Measurements from ENCODE around the gene FBXW2. TPM values are rescaled to one million over a fixed set of nuclear protein-coding genes. Genes with fewer than 3 reads are reported as not detected.

Gene FBXW2
- total and polyA plus RNA-seq, 5 donors from 2014 or later, result 34.0 to 87.8 (median 41.4) TPM

DNA sequence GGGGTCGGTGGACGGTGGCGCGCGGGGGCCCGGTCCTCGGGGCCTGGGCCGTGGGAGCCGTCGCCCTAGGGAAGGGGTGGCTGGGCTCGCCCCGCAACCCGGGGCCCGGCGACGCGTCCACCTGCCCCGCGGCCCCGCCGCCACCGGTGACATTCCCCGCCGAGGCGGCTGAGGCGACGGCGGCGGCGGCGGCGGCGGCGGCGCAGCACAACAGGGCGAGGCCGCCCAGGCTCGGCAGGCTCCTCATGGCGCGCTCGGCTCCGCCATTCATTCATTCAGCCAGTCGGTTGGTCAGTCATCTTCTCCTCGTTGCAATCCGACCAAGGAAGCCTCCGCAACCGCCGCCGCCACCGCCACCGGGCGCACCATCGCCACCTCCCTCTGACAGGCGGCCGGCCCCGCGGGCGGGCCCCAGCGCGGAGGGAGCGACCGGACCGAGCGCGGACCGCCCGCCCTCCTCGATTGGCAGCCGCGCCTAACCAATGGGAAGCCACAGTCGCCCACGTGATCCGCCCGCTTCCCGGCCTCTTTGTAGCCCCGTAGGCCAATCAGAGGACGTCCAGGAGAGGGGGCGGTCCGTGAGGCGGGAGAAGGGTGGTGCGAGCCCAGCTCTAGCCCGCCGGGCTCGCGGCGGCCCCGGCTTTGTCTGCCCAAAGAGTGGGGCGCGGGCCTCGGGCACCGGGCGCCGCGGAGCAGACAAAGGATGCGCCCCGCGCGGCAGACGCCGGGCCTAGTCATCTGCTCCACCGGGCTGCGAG, 78.9 kb downstream of the FBXW2 start, which contains the start of gene MEGF9:
Gene MEGF9, minus strand, starts transcription at position 383 of the 758 bp plus-strand sequence. Its CDS starts 112 bp downstream, at position 271.
- Mint-ChIP-seq H3K4me1 (peaks cover 14 to 36% (median 31%) of the 10 kb centered on the region in 4 donors), H3K9me3 (no peaks in the 10 kb centered on the region), H3K27me3 (no peaks in the 10 kb centered on the region), H3K36me3 (no peaks in the 10 kb centered on the region), H3K4me3 (peak within 1 kb of the TSS; percentile 87 to 96 (median 90)), H3K27ac (peak within 1 kb of the TSS; percentile 79 to 94 (median 87))
- peak within 1 kb of the TSS; percentile 89 for H3K4me3 ChIP-seq (ENCODE audit: low read depth, low read length)
- DNase-seq (peak; percentile 95 to 97 (median 96)), ATAC-seq (ENCODE audit: low read depth in 2 of 2) (peak; percentile 96 to 97)
- no peaks in the 10 kb centered on the region for H3K27me3 ChIP-seq (ENCODE audit: control insufficient read depth, insufficient read depth, low read length)
- H3K9me3 ChIP-seq (ENCODE audit: control insufficient read depth in 2 of 2, low read length in 2 of 2), result no peaks in the 10 kb centered on the region
- H3K36me3 ChIP-seq (ENCODE audit: control insufficient read depth, insufficient read depth, low read length), result no peaks in the 10 kb centered on the region
- H3K4me1 ChIP-seq (ENCODE audit: control insufficient read depth, insufficient read depth, low read length, poor library complexity, severe bottlenecking), result peaks cover 44% of the 10 kb centered on the region
- peak within 1 kb of the TSS; percentile 65 for H3K27ac ChIP-seq (ENCODE audit: insufficient read depth, low read length, poor library complexity, severe bottlenecking)

GRCh38 chr9:120713257-120714087, 79.7 kb downstream of the FBXW2 start:
- Mint-ChIP-seq H3K9me3 (no peaks in the 10 kb centered on the region), H3K4me3 (peak overlapping the region; percentile 87 to 96 (median 90)), H3K27me3 (no peaks in the 10 kb centered on the region), H3K36me3 (no peaks in the 10 kb centered on the region), H3K4me1 (peaks cover 14 to 38% (median 31%) of the 10 kb centered on the region in 4 donors), H3K27ac (peak overlapping the region; percentile 79 to 94 (median 87))
- H3K4me1 ChIP-seq (ENCODE audit: control insufficient read depth, insufficient read depth, low read length, poor library complexity, severe bottlenecking), result peaks cover 44% of the 10 kb centered on the region
- peak overlapping the region; percentile 89 for H3K4me3 ChIP-seq (ENCODE audit: low read depth, low read length)
- ATAC-seq (ENCODE audit: low read depth in 2 of 2) (no peak), DNase-seq (peak; percentile 6 to 14 (median 13))
- no peaks in the 10 kb centered on the region for H3K36me3 ChIP-seq (ENCODE audit: control insufficient read depth, insufficient read depth, low read length)
- no peaks in the 10 kb centered on the region for H3K27me3 ChIP-seq (ENCODE audit: control insufficient read depth, insufficient read depth, low read length)
- H3K9me3 ChIP-seq (ENCODE audit: control insufficient read depth in 2 of 2, low read length in 2 of 2), result no peaks in the 10 kb centered on the region
- H3K27ac ChIP-seq (ENCODE audit: insufficient read depth, low read length, poor library complexity, severe bottlenecking), result peak overlapping the region; percentile 64

GRCh38 chr9:120712539-120713031, 80.6 kb downstream of the FBXW2 start:
- Histone ChIP-seq H3K36me3 (ENCODE audit: control insufficient read depth, insufficient read depth, low read length) (no peaks in the 10 kb centered on the region), H3K9me3 (ENCODE audit: control insufficient read depth in 2 of 2, low read length in 2 of 2) (no peaks in the 10 kb centered on the region), H3K27me3 (ENCODE audit: control insufficient read depth, insufficient read depth, low read length) (no peaks in the 10 kb centered on the region), H3K4me3 (ENCODE audit: low read depth, low read length) (peak overlapping the region; percentile 89), H3K27ac (ENCODE audit: insufficient read depth, low read length, poor library complexity, severe bottlenecking) (peak overlapping the region; percentile 64), H3K4me1 (ENCODE audit: control insufficient read depth, insufficient read depth, low read length, poor library complexity, severe bottlenecking) (peaks cover 44% of the 10 kb centered on the region)
- H3K4me3 Mint-ChIP-seq, result peak overlapping the region; percentile 87 to 96 (median 90)
- H3K27ac Mint-ChIP-seq, result peak overlapping the region; percentile 79 to 94 (median 87)
- ATAC-seq (ENCODE audit: low read depth in 2 of 2) (no peak), DNase-seq (peak in 1 of 3 donors; percentile 10)
- H3K36me3 Mint-ChIP-seq, result no peaks in the 10 kb centered on the region
- H3K4me1 Mint-ChIP-seq, result peaks cover 14 to 41% (median 32%) of the 10 kb centered on the region in 4 donors
- no peaks in the 10 kb centered on the region for H3K27me3 Mint-ChIP-seq
- H3K9me3 Mint-ChIP-seq, result no peaks in the 10 kb centered on the region

GRCh38 chr9:120711841-120712538, 81.2 kb downstream of the FBXW2 start:
- no peak for ATAC-seq (ENCODE audit: low read depth in 2 of 2)
- peaks cover 14 to 44% (median 35%) of the 10 kb centered on the region in 4 donors for H3K4me1 Mint-ChIP-seq
- DNase-seq, result peak in 1 of 3 donors; percentile 42

GRCh38 chr9:120711354-120711753, 81.9 kb downstream of the FBXW2 start:
- Histone ChIP-seq H3K27ac (ENCODE audit: insufficient read depth, low read length, poor library complexity, severe bottlenecking) (peak overlapping the region; percentile 64), H3K4me1 (ENCODE audit: control insufficient read depth, insufficient read depth, low read length, poor library complexity, severe bottlenecking) (peaks cover 44% of the 10 kb centered on the region), H3K27me3 (ENCODE audit: control insufficient read depth, insufficient read depth, low read length) (no peaks in the 10 kb centered on the region), H3K4me3 (ENCODE audit: low read depth, low read length) (peak overlapping the region; percentile 89), H3K36me3 (ENCODE audit: control insufficient read depth, insufficient read depth, low read length) (no peaks in the 10 kb centered on the region), H3K9me3 (ENCODE audit: control insufficient read depth in 2 of 2, low read length in 2 of 2) (no peaks in the 10 kb centered on the region)
- Mint-ChIP-seq H3K27me3 (no peaks in the 10 kb centered on the region), H3K4me3 (peak overlapping the region in 3 of 4 donors; percentile 87 to 96 (median 90)), H3K4me1 (peaks cover 14 to 44% (median 35%) of the 10 kb centered on the region in 4 donors), H3K36me3 (no peaks in the 10 kb centered on the region), H3K9me3 (no peaks in the 10 kb centered on the region), H3K27ac (peak overlapping the region in 2 of 3 donors; percentile 79 to 84)
- ATAC-seq (ENCODE audit: low read depth in 2 of 2), result no peak
- DNase-seq, result no peak

More at GRCh38 chr9:120711841-120712538, 81.2 kb downstream of the FBXW2 start:
- Histone ChIP-seq H3K4me3 (ENCODE audit: low read depth, low read length) (peak overlapping the region; percentile 89), H3K27me3 (ENCODE audit: control insufficient read depth, insufficient read depth, low read length) (no peaks in the 10 kb centered on the region), H3K4me1 (ENCODE audit: control insufficient read depth, insufficient read depth, low read length, poor library complexity, severe bottlenecking) (peaks cover 44% of the 10 kb centered on the region), H3K27ac (ENCODE audit: insufficient read depth, low read length, poor library complexity, severe bottlenecking) (peak overlapping the region; percentile 64), H3K36me3 (ENCODE audit: control insufficient read depth, insufficient read depth, low read length) (no peaks in the 10 kb centered on the region), H3K9me3 (ENCODE audit: control insufficient read depth in 2 of 2, low read length in 2 of 2) (no peaks in the 10 kb centered on the region)
- peak overlapping the region; percentile 56 to 94 (median 79) for H3K27ac Mint-ChIP-seq
- H3K4me3 Mint-ChIP-seq, result peak overlapping the region; percentile 87 to 96 (median 90)
- H3K27me3 Mint-ChIP-seq, result no peaks in the 10 kb centered on the region
- no peaks in the 10 kb centered on the region for H3K9me3 Mint-ChIP-seq
- H3K36me3 Mint-ChIP-seq, result no peaks in the 10 kb centered on the region

DNA sequence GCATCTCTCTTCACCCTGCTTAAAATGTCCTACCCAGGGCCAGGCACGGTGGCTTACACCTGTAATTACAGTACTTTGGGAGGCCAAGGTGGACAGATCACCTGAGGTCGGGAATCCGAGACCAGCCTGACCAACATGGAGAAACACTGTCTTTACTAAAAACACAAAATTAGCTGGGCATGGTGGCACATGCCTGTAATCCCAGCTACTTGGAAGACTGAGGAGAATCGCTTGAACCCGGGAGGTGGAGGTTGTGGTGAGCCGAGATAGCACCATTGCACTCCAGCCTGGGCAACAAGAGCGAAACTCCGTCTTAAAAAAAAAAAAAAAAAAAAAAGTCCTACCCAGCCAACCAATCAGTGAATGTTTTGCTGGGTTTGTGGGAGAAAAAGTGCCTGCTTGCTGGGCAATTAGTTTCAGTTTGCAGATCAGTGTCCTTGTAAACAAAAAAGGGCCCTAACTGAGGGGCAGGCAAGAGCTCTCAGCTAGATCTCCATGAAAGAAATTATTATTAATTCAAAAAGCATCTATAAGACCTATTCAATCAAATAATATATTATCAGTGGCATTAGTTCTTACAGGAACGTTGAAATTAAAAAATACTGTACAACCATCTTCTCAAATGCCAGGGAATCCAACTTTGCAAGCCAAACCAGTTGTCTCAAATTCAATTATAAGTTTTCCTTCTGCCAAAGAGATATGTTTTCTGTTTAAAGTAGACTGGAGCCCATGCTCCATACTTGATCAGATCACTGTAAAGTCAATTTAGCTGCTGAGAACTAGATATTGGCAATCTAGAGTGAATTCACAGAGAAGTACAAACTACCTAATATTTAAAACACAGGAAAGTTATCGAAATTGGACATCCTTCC, 82.9 kb downstream of the FBXW2 start:
- no peak for ATAC-seq (ENCODE audit: low read depth in 2 of 2)
- peak; percentile 15 to 67 (median 50) for DNase-seq
- H3K4me1 Mint-ChIP-seq, result peaks cover 19 to 51% (median 36%) of the 10 kb centered on the region in 4 donors

More for the DNA sequence above, 82.9 kb downstream of the FBXW2 start:
- H3K9me3 ChIP-seq (ENCODE audit: control insufficient read depth in 2 of 2, low read length in 2 of 2), result no peaks in the 10 kb centered on the region
- H3K27me3 ChIP-seq (ENCODE audit: control insufficient read depth, insufficient read depth, low read length), result no peaks in the 10 kb centered on the region
- Mint-ChIP-seq H3K27me3 (no peaks in the 10 kb centered on the region), H3K4me3 (peak overlapping the region; percentile 51 to 96 (median 81)), H3K9me3 (no peaks in the 10 kb centered on the region), H3K27ac (peak overlapping the region in 2 of 3 donors; percentile 79 to 83), H3K36me3 (no peaks in the 10 kb centered on the region)
- H3K27ac ChIP-seq (ENCODE audit: insufficient read depth, low read length, poor library complexity, severe bottlenecking), result peak overlapping the region; percentile 64
- no peaks in the 10 kb centered on the region for H3K36me3 ChIP-seq (ENCODE audit: control insufficient read depth, insufficient read depth, low read length)
- H3K4me3 ChIP-seq (ENCODE audit: low read depth, low read length), result peak overlapping the region; percentile 89
- peaks cover 44% of the 10 kb centered on the region for H3K4me1 ChIP-seq (ENCODE audit: control insufficient read depth, insufficient read depth, low read length, poor library complexity, severe bottlenecking)

All from CD4-positive, CD25-positive, alpha-beta regulatory T cell (primary cell).